CD4-positive, alpha-beta T cell (primary cell): ENCODE results near the gene AZU1. TPM values are rescaled to one million over a fixed set of nuclear protein-coding genes. Genes with fewer than 3 reads are reported as not detected.

Source experiments
- ATAC-seq: fragments of 200-7000 bp; cut with Tn5 transposase; one replicate; pipeline ENCODE4 v1.10.0; 2022; ENCODE audit warnings: mild to moderate bottlenecking; ENCODE audit not compliant: poor library complexity
- CTCF ChIA-PET: fragments of 350-600 bp; sonication (Branson Sonifier 250); formaldehyde crosslinking; loops from one replicate; lab custom pipeline; 2021; ENCODE audit warnings: antibody characterized with exemption, inconsistent platforms; lab: Charles Lee
- POLR2A ChIA-PET: fragments of 350-600 bp; sonication (Branson Sonifier 250); formaldehyde crosslinking; loops from one replicate; lab custom pipeline; 2021; ENCODE audit warnings: antibody characterized with exemption, inconsistent platforms; lab: Charles Lee
- DNase-seq, 14 experiments: peaks; one replicate each; pipeline ENCODE4 v3.0.0-alpha.2; 2013 to 2020; ENCODE audit warnings: mixed read lengths in 2 of 14
- H3K27ac ChIP-seq, 2 donors: one replicate each; pipeline versions ENCODE4 v1.5.1 to v1.7.0; 2013; ENCODE audit warnings: low read length in 2 of 2, low read depth in 1 of 2, mild to moderate bottlenecking in 1 of 2
- H3K27me3 ChIP-seq, 2 experiments: 1 replicate in 1 of 2; 2 replicates in 1 of 2; pipeline versions ENCODE4 v1.6.1 to v1.7.0; 2013; ENCODE audit warnings: low read length in 2 of 2, control low read depth in 1 of 2, mild to moderate bottlenecking in 1 of 2, moderate library complexity in 1 of 2; ENCODE audit not compliant: insufficient read depth in 2 of 2, control insufficient read depth in 1 of 2
- H3K36me3 ChIP-seq: one replicate; pipeline ENCODE4 v1.6.1; 2013; ENCODE audit warnings: low read length, control low read depth; ENCODE audit not compliant: insufficient read depth
- H3K4me1 ChIP-seq: one replicate; pipeline ENCODE4 v1.6.1; 2013; ENCODE audit warnings: low read length, control low read depth; ENCODE audit not compliant: insufficient read depth
- H3K4me3 ChIP-seq: one replicate; pipeline ENCODE4 v1.5.1; 2013; ENCODE audit warnings: mild to moderate bottlenecking, low read length, moderate library complexity
- H3K9me3 ChIP-seq, 2 experiments: 1 replicate in 1 of 2; 2 replicates in 1 of 2; pipeline versions ENCODE4 v1.6.1 to v1.7.0; 2013; ENCODE audit warnings: low read length in 2 of 2, mild to moderate bottlenecking in 2 of 2, control low read depth in 1 of 2, moderate library complexity in 1 of 2; ENCODE audit not compliant: control insufficient read depth in 1 of 2, insufficient read depth in 1 of 2
- H3K27ac Mint-ChIP-seq: one replicate; pipeline ENCODE4 v1.8.0; 2020; ENCODE audit warnings: mixed read lengths
- H3K27me3 Mint-ChIP-seq: one replicate; pipeline ENCODE4 v1.8.0; 2021; ENCODE audit warnings: mixed read lengths
- H3K36me3 Mint-ChIP-seq: one replicate; pipeline ENCODE4 v1.8.0; 2021; ENCODE audit warnings: low read depth, mixed read lengths
- H3K4me1 Mint-ChIP-seq: one replicate; pipeline ENCODE4 v1.8.0; 2021; ENCODE audit warnings: low read depth, mixed read lengths
- H3K4me3 Mint-ChIP-seq: one replicate; pipeline ENCODE4 v1.8.0; 2020; ENCODE audit warnings: mild to moderate bottlenecking, mixed read lengths
- H3K9me3 Mint-ChIP-seq: one replicate; pipeline ENCODE4 v1.8.0; 2020; ENCODE audit warnings: mixed read lengths
- intact Hi-C, 2 experiments: fragments of 100-400 bp; cut with DNase I in 1 of 2; cut with micrococcal nuclease in 1 of 2; formaldehyde crosslinking; loops; one replicate each; pipeline versions ENCODE4 v1.15.1 to v1.9.0; 2023 to 2025; cut with DNase I, micrococcal nuclease
- total RNA-seq, 174 experiments: library from RNA in 2 of 174; stranded (reverse) in 2 of 174; gene quantifications; one replicate each; pipeline ENCODE4 v1.2.3 and lab custom pipeline; 2021 to 2026
- TF ChIP-seq, protein P1 (sequence below): fragments of 200-600 bp; IDR thresholded peaks from one replicate; pipeline ENCODE4 v1.8.0; 2022; ENCODE audit warnings: antibody characterized with exemption, mild to moderate bottlenecking

AZU1 gene
- total RNA-seq, 2 experiments from 2014 or later: 0.47 to 0.49 TPM

DNA sequence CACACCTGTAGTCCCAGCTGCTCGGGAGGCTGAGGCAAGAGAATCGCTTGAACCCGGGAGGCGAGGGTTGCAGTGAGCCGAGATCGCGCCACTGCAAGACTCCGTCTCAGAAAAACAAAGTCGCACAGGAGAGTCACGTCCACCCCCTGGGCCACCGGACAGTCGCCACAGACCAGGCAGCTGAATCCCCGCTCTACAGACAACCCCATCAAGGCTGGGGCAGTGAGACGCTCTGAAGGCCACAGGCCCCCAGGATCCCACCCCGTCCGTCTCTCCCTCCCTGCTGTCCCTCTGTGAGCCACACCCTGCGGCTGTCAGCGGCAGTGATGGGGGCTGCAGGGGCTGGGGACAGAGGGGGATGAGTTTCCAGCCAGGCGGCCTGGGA, 45.8 kb upstream of the AZU1 start:
- TF ChIP-seq, protein P1, sequence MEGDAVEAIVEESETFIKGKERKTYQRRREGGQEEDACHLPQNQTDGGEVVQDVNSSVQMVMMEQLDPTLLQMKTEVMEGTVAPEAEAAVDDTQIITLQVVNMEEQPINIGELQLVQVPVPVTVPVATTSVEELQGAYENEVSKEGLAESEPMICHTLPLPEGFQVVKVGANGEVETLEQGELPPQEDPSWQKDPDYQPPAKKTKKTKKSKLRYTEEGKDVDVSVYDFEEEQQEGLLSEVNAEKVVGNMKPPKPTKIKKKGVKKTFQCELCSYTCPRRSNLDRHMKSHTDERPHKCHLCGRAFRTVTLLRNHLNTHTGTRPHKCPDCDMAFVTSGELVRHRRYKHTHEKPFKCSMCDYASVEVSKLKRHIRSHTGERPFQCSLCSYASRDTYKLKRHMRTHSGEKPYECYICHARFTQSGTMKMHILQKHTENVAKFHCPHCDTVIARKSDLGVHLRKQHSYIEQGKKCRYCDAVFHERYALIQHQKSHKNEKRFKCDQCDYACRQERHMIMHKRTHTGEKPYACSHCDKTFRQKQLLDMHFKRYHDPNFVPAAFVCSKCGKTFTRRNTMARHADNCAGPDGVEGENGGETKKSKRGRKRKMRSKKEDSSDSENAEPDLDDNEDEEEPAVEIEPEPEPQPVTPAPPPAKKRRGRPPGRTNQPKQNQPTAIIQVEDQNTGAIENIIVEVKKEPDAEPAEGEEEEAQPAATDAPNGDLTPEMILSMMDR: no peak
- no peak overlapping the region for H3K27ac ChIP-seq
- ATAC-seq (no peak), DNase-seq (no peak)
- no peaks in the 10 kb centered on the region for H3K36me3 ChIP-seq
- CTCF ChIA-PET: no interaction called here
- H3K4me3 Mint-ChIP-seq: no peak overlapping the region
- no peak overlapping the region for H3K4me3 ChIP-seq
- POLR2A ChIA-PET: no interaction called here
- H3K9me3 Mint-ChIP-seq: no peaks in the 10 kb centered on the region
- H3K9me3 ChIP-seq: peaks cover 0 to 4% of the 10 kb centered on the region in 2 experiments
- intact Hi-C loops: no loop called here
- no peaks in the 10 kb centered on the region for H3K4me1 ChIP-seq
- no peaks in the 10 kb centered on the region for H3K4me1 Mint-ChIP-seq
- H3K27ac Mint-ChIP-seq: no peak overlapping the region
- H3K36me3 Mint-ChIP-seq: no peaks in the 10 kb centered on the region
- H3K27me3 ChIP-seq: peaks cover 0 to 2% of the 10 kb centered on the region in 2 experiments
- no peaks in the 10 kb centered on the region for H3K27me3 Mint-ChIP-seq

DNA sequence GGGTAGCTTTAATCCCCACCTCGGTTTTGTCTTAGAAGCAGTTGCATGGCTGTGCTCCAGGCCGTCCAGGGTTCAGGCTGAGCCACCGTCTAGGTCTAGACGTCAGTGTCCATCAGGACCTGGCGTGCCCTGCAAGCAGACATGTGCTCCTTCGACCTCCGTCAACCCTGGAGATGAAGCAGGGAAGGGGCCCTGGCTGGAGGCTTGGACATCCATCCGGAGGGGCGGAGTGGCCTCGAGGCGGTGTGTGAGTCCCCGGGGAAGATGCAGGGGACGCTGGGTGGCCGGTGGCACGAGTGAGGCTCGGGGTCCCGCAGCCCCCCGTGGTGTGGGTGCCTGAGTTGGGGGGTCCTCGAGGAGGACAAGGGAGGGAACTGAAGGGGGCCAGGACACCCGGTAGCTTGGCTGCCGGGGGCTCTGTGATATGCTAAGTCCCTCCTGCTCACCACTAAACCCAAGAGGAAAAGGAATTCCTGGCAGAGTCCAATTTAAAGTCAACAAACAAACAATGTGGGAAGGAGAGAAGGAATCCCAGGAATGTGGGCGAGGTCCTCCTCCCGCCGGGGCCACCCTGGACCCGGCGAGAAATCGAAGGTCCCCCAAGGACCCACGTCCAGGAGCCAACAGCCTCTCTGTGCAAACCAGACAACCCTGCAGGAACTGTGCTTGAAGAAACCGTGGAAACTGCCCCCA, 45.3 kb upstream of the AZU1 start:
- no peak overlapping the region for H3K4me3 ChIP-seq
- no peaks in the 10 kb centered on the region for H3K36me3 ChIP-seq
- peaks cover 0 to 4% of the 10 kb centered on the region in 2 experiments for H3K9me3 ChIP-seq
- H3K9me3 Mint-ChIP-seq: no peaks in the 10 kb centered on the region
- H3K4me3 Mint-ChIP-seq: no peak overlapping the region
- no peak for DNase-seq
- H3K4me1 ChIP-seq: no peaks in the 10 kb centered on the region
- intact Hi-C loops: no loop called here
- no peaks in the 10 kb centered on the region for H3K36me3 Mint-ChIP-seq
- H3K27me3 ChIP-seq: peaks cover 0 to 2% of the 10 kb centered on the region in 2 experiments
- no peaks in the 10 kb centered on the region for H3K4me1 Mint-ChIP-seq
- no peak overlapping the region for H3K27ac Mint-ChIP-seq
- TF ChIP-seq, protein P1: no peak
- ATAC-seq: no peak
- ChIA-PET POLR2A (no interaction called here), CTCF (no interaction called here)
- no peak overlapping the region for H3K27ac ChIP-seq
- no peaks in the 10 kb centered on the region for H3K27me3 Mint-ChIP-seq

DNA sequence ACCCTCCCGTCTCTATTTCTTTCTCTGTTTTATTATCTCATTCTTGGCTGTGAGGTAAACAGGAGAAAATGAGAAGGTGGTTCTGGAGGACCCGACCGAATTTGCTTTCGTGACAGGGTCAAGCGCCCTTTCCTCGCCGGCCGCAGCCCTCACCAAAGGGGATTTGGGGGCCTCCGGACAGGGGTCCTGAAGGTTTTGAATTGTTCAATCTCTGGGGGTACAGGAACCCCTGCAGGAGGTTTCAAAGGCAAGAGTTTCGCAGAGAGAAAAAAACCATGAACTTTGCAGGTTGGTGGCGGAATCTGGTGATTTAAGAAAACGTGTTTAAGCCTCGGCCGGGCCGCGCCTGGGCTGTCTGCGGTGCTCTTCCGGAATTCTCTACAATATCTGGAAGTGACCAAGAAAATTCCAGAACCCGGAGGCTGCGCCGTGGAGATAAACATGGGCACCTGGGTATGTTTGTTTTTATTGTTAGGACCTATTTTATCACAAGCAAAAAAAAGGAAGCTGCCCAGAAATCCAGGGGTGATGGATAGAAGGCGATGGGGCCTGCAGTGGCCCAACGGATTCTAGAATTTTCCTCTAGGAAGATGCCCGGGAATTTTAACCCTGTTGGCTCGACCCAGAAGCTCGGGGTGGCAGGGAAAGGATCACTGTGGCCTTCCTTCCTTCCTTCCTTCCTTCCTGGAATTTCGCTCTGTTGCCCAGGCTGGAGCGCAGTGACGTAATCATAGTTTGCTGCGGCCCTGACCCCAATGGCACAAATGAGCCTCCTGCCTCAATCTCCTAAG, 44.6 kb upstream of the AZU1 start:
- no peaks in the 10 kb centered on the region for H3K36me3 Mint-ChIP-seq
- ATAC-seq (no peak), DNase-seq (no peak)
- ChIA-PET CTCF (interaction anchor here (0.7 kb wide), 1 partner anchor 13 kb away, joined by 3 read pairs; no protein-coding TSS in a partner anchor), POLR2A (no interaction called here)
- peaks cover 0 to 4% of the 10 kb centered on the region in 2 experiments for H3K9me3 ChIP-seq
- no peaks in the 10 kb centered on the region for H3K9me3 Mint-ChIP-seq
- H3K4me3 Mint-ChIP-seq: no peak overlapping the region
- no peaks in the 10 kb centered on the region for H3K36me3 ChIP-seq
- H3K27ac ChIP-seq: no peak overlapping the region
- H3K4me1 ChIP-seq: no peaks in the 10 kb centered on the region
- H3K27me3 ChIP-seq: peaks cover 0 to 2% of the 10 kb centered on the region in 2 experiments
- TF ChIP-seq, protein P1: no peak
- intact Hi-C loops: no loop called here
- H3K4me1 Mint-ChIP-seq: no peaks in the 10 kb centered on the region
- H3K27ac Mint-ChIP-seq: no peak overlapping the region
- no peaks in the 10 kb centered on the region for H3K27me3 Mint-ChIP-seq
- H3K4me3 ChIP-seq: no peak overlapping the region
